ENCODE data around the gene USF3. TPM values are rescaled to one million over a fixed set of nuclear protein-coding genes. Genes with fewer than 3 reads are reported as not detected.

USF3 gene
- total and polyA plus RNA-seq, 2 donors (not counting 1 experiment from before 2014, with no cell fraction given) = 9.8 to 38.9 TPM

GRCh38 chr3:113668015-113668414, 28.4 kb downstream of the USF3 start:
- peaks cover 33 to 39% of the 10 kb centered on the region in 2 donors for H3K4me1 ChIP-seq (ENCODE audit: control insufficient read depth in 2 of 2, insufficient read depth in 2 of 2, low read length in 2 of 2)
- intact Hi-C loops (cut with micrococcal nuclease) = no loop called here
- H3K4me3 ChIP-seq (ENCODE audit: control extremely low read depth in 1 of 5, extremely low read depth in 1 of 5, insufficient read depth in 1 of 5, low read depth in 2 of 5, low read length in 4 of 5) = peak overlapping the region in 1 of 5 experiments; percentile 12
- Mint-ChIP-seq H3K4me3 (peak overlapping the region; percentile 60), H3K4me1 (peaks cover 44% of the 10 kb centered on the region), H3K9me3 (ENCODE audit: insufficient read depth) (no peaks in the 10 kb centered on the region), H3K27me3 (no peaks in the 10 kb centered on the region), H3K27ac (peak overlapping the region; percentile 91)
- peaks cover 5 to 29% of the 10 kb centered on the region in 2 experiments for H3K36me3 ChIP-seq (replicated peaks in 1 of 2; ENCODE audit: control extremely low read depth in 1 of 2, control insufficient read depth in 1 of 2, extremely low read depth in 1 of 2, insufficient read depth in 2 of 2, low read length in 1 of 2)
- H3K9me3 ChIP-seq (ENCODE audit: control extremely low read depth in 1 of 3, control insufficient read depth in 2 of 3, insufficient read depth in 1 of 3, low read length in 2 of 3) = peaks cover 0 to 8% (median 0%) of the 10 kb centered on the region in 3 donors
- no peak for TF ChIP-seq EZH2 (IDR thresholded peaks at IDR 0.05; ENCODE audit: borderline replicate concordance, insufficient read depth, low read depth, low read length, poor library complexity, severe bottlenecking)
- TF ChIP-seq, protein P1, sequence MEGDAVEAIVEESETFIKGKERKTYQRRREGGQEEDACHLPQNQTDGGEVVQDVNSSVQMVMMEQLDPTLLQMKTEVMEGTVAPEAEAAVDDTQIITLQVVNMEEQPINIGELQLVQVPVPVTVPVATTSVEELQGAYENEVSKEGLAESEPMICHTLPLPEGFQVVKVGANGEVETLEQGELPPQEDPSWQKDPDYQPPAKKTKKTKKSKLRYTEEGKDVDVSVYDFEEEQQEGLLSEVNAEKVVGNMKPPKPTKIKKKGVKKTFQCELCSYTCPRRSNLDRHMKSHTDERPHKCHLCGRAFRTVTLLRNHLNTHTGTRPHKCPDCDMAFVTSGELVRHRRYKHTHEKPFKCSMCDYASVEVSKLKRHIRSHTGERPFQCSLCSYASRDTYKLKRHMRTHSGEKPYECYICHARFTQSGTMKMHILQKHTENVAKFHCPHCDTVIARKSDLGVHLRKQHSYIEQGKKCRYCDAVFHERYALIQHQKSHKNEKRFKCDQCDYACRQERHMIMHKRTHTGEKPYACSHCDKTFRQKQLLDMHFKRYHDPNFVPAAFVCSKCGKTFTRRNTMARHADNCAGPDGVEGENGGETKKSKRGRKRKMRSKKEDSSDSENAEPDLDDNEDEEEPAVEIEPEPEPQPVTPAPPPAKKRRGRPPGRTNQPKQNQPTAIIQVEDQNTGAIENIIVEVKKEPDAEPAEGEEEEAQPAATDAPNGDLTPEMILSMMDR (IDR thresholded peaks at IDR 0.05) = no peak
- no peaks in the 10 kb centered on the region for H3K27me3 ChIP-seq (replicated peaks in 1 of 4; ENCODE audit: control extremely low read depth in 1 of 4, control insufficient read depth in 3 of 4, insufficient read depth in 4 of 4, low read length in 3 of 4)
- no peaks in the 10 kb centered on the region for H4K20me1 ChIP-seq (ENCODE audit: control insufficient read depth, insufficient read depth, low read length, poor library complexity, severe bottlenecking)
- WGBS (ENCODE audit: insufficient coverage) = 0% methylated on average over 1 of the region's 4 CpGs
- ChIA-PET CTCF (interaction anchor here (0.7 to 1.6 kb wide), 3 partner anchors 9 to 77 kb away, joined by 3 to 5 read pairs (median 3); no protein-coding TSS in a partner anchor), POLR2A (no interaction called here)
- H2AFZ ChIP-seq (ENCODE audit: insufficient read depth, low read depth, low read length, poor library complexity, severe bottlenecking) = peak overlapping the region; percentile 3
- peak overlapping the region; percentile 38 to 74 for H3K27ac ChIP-seq (ENCODE audit: low read length in 2 of 2)
- peak; percentile 43 for ATAC-seq (ENCODE audit: low read depth)
- no peak for DNase-seq
- peak overlapping the region; percentile 37 for H3K9ac ChIP-seq (ENCODE audit: low read length)
- peak overlapping the region; percentile 60 for H3K4me2 ChIP-seq (replicated peaks; ENCODE audit: low read depth, low read length, poor library complexity, severe bottlenecking)
- peaks cover 30% of the 10 kb centered on the region for H3K79me2 ChIP-seq (ENCODE audit: control insufficient read depth, insufficient read depth, low read length)

GRCh38 chr3:113664523-113665094, 31.8 kb downstream of the USF3 start:
- intact Hi-C loops (cut with micrococcal nuclease) = no loop called here
- CTCF ChIA-PET = interaction anchor here (1.0 to 1.3 kb wide), 2 partner anchors 12 to 87 kb away, joined by 3 read pairs; no protein-coding TSS in a partner anchor

More at GRCh38 chr3:113664523-113665094, 31.8 kb downstream of the USF3 start:
- Histone ChIP-seq H3K4me3 (ENCODE audit: control extremely low read depth in 1 of 5, extremely low read depth in 1 of 5, insufficient read depth in 1 of 5, low read depth in 2 of 5, low read length in 4 of 5) (no peak overlapping the region), H3K4me1 (ENCODE audit: control insufficient read depth in 2 of 2, insufficient read depth in 2 of 2, low read length in 2 of 2) (peaks cover 64 to 70% of the 10 kb centered on the region in 2 donors), H2AFZ (ENCODE audit: insufficient read depth, low read depth, low read length, poor library complexity, severe bottlenecking) (no peak overlapping the region), H3K9ac (ENCODE audit: low read length) (no peak overlapping the region), H3K27me3 (replicated peaks in 1 of 4; ENCODE audit: control extremely low read depth in 1 of 4, control insufficient read depth in 3 of 4, insufficient read depth in 4 of 4, low read length in 3 of 4) (no peaks in the 10 kb centered on the region), H3K36me3 (replicated peaks in 1 of 2; ENCODE audit: control extremely low read depth in 1 of 2, control insufficient read depth in 1 of 2, extremely low read depth in 1 of 2, insufficient read depth in 2 of 2, low read length in 1 of 2) (peaks cover 2 to 25% of the 10 kb centered on the region in 2 experiments), H3K9me3 (ENCODE audit: control extremely low read depth in 1 of 3, control insufficient read depth in 2 of 3, insufficient read depth in 1 of 3, low read length in 2 of 3) (no peaks in the 10 kb centered on the region), H3K27ac (ENCODE audit: low read length in 2 of 2) (peak overlapping the region in 1 of 2 donors; percentile 10), H3K79me2 (ENCODE audit: control insufficient read depth, insufficient read depth, low read length) (peaks cover 37% of the 10 kb centered on the region), H3K4me2 (replicated peaks; ENCODE audit: low read depth, low read length, poor library complexity, severe bottlenecking) (no peak overlapping the region), H4K20me1 (ENCODE audit: control insufficient read depth, insufficient read depth, low read length, poor library complexity, severe bottlenecking) (no peaks in the 10 kb centered on the region)
- H3K27me3 Mint-ChIP-seq = no peaks in the 10 kb centered on the region
- TF ChIP-seq EZH2 (IDR thresholded peaks at IDR 0.05; ENCODE audit: borderline replicate concordance, insufficient read depth, low read depth, low read length, poor library complexity, severe bottlenecking) = no peak
- TF ChIP-seq, protein P1 (IDR thresholded peaks at IDR 0.05) = no peak
- DNase-seq (no peak), ATAC-seq (ENCODE audit: low read depth) (no peak)
- H3K4me3 Mint-ChIP-seq = no peak overlapping the region
- POLR2A ChIA-PET = no interaction called here
- H3K4me1 Mint-ChIP-seq = peaks cover 68% of the 10 kb centered on the region
- peaks cover 1% of the 10 kb centered on the region for H3K9me3 Mint-ChIP-seq (ENCODE audit: insufficient read depth)
- H3K27ac Mint-ChIP-seq = peak overlapping the region; percentile 70
